Activated CD8-positive, alpha-beta memory T cell treated with anti-CD3 and anti-CD28 coated beads for 4 hours (primary cell): Measurements from ENCODE around the gene EYA4.
"Not testable (repeated sequence)": the region's sequence is repeated elsewhere in the genome, so short reads cannot be mapped to it uniquely, and the experiment has no call there.

Experiments used
- DNase-seq, 2 donors: peaks; one replicate each; pipeline ENCODE4 v3.0.0-alpha.2; 2020; ENCODE audit warnings: low read depth in 2 of 2

EYA4 gene

GRCh38 chr6:133526436-133526835, 285.3 kb downstream of the EYA4 start:
- DNase-seq: no peak

- no peak for DNase-seq
Measured at GRCh38 chr6:133528566-133528965, 287.4 kb downstream of the EYA4 start.

GRCh38 chr6:133532908-133533307, 291.8 kb downstream of the EYA4 start:
- no peak for DNase-seq

GRCh38 chr6:133539502-133540259, 298.5 kb downstream of the EYA4 start:
- DNase-seq: no peak

- no peak for DNase-seq
Measured at GRCh38 chr6:133540361-133540760, 299.2 kb downstream of the EYA4 start.

- DNase-seq: no peak
Measured at GRCh38 chr6:133541040-133541439, 299.9 kb downstream of the EYA4 start.

GRCh38 chr6:133542056-133542821, 301.1 kb downstream of the EYA4 start:
- no peak for DNase-seq

GRCh38 chr6:133544419-133544818, 303.3 kb downstream of the EYA4 start:
- no peak for DNase-seq

GRCh38 chr6:133546098-133546497, 304.9 kb downstream of the EYA4 start:
- no peak for DNase-seq

GRCh38 chr6:133547136-133547535, 306.0 kb downstream of the EYA4 start:
- DNase-seq: no peak

GRCh38 chr6:133548423-133549159, 307.4 kb downstream of the EYA4 start:
- DNase-seq: no peak

GRCh38 chr6:133549371-133549801, 308.2 kb downstream of the EYA4 start:
- no peak for DNase-seq

- no peak for DNase-seq
Measured at GRCh38 chr6:133550026-133550425, 308.9 kb downstream of the EYA4 start.

GRCh38 chr6:133551436-133551835, 310.3 kb downstream of the EYA4 start:
- no peak for DNase-seq

- no peak for DNase-seq
Measured at GRCh38 chr6:133551847-133552341, 310.7 kb downstream of the EYA4 start.

- DNase-seq: no peak
Measured at GRCh38 chr6:133553652-133554051, 312.5 kb downstream of the EYA4 start.

GRCh38 chr6:133554121-133554520, 313.0 kb downstream of the EYA4 start:
- DNase-seq: not testable (repeated sequence)

- no peak for DNase-seq
Measured at GRCh38 chr6:133555685-133556084, 314.5 kb downstream of the EYA4 start.

GRCh38 chr6:133559926-133560325, 318.8 kb downstream of the EYA4 start:
- DNase-seq: no peak

GRCh38 chr6:133567636-133568035, 326.5 kb downstream of the EYA4 start:
- no peak for DNase-seq

- no peak for DNase-seq
Measured at GRCh38 chr6:133568970-133569889, 328.1 kb downstream of the EYA4 start.
